Hepatocyte (in vitro differentiated cells): ENCODE measurements around the gene TSSC4.

Source experiments
- CTCF ChIP-seq: fragments of 200-600 bp; sonication (generic); IDR thresholded peaks from 2 replicates; pipeline ENCODE4 v1.5.1; 2016; ENCODE audit warnings: antibody characterized with exemption, mild to moderate bottlenecking; ENCODE audit not compliant: poor library complexity
- EZH2 ChIP-seq: fragments of 200-600 bp; sonication (generic); IDR thresholded peaks from 2 replicates; pipeline ENCODE4 v1.6.1; 2016; ENCODE audit warnings: antibody characterized with exemption, mild to moderate bottlenecking, borderline replicate concordance

DNA sequence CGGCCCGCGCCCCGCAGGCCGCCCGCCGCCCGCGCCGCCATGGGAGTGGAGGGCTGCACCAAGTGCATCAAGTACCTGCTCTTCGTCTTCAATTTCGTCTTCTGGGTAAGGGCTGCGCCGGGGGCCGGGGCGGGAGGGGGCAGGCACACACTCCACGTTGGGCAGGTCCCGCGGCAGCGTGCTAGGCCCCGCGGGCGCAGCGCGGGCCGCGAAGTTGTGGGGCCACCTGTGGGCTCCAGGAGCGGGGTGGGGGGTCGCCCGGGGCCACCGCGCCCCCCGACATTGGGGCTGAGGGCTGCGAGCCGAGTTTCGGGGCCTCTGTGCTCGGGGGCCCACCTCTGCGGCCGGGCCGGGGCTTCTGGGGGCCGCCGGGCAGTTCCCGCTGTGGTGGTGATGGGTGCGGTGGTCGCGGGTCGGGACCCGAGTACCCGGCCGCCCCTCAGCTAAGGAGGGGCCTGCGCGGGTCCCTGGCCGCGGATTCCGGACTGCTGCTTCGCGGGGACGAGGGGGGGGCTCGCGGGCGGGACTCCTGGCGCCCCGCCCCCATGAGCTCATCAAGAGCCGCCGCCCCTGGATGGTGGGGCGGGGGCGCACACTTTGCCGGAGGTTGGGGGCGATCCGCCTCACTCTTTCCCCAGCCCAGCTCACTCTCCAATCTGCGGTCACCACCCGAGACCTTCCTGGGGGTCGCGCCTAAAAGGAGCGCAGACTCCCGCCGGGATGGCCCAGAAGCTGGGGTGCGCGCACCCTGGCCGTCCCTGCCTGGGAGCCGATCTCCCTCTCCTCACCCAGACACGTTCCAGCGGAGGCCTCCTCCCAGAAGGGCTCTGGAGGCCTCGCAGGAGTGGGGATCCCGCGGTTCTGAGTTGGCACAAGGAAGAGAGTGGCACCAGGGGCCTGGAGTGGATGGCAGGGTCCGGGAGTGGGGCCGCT, 22.8 kb upstream of the TSSC4 start:
- no peak for TF ChIP-seq EZH2
- TF ChIP-seq CTCF: no peak
